OCI-M1 (cell line): Measurements from ENCODE around the gene NMNAT2.
"Not testable (repeated sequence)": the region's sequence is repeated elsewhere in the genome, so short reads cannot be mapped to it uniquely, and the experiment has no call there.

Experiments
- DNase-seq: peaks from one replicate; lab custom pipeline; 2025; lab: John Stamatoyannopoulos, UW

Gene NMNAT2

GRCh38 chr1:183285746-183286145, 132.4 kb downstream of the NMNAT2 start:
- DNase-seq: no peak

- DNase-seq: no peak
Observed at GRCh38 chr1:183285256-183285655, 132.9 kb downstream of the NMNAT2 start.

- DNase-seq: no peak
Observed at GRCh38 chr1:183284086-183284485, 134.1 kb downstream of the NMNAT2 start.

GRCh38 chr1:183283286-183283685, 134.9 kb downstream of the NMNAT2 start:
- no peak for DNase-seq

DNA sequence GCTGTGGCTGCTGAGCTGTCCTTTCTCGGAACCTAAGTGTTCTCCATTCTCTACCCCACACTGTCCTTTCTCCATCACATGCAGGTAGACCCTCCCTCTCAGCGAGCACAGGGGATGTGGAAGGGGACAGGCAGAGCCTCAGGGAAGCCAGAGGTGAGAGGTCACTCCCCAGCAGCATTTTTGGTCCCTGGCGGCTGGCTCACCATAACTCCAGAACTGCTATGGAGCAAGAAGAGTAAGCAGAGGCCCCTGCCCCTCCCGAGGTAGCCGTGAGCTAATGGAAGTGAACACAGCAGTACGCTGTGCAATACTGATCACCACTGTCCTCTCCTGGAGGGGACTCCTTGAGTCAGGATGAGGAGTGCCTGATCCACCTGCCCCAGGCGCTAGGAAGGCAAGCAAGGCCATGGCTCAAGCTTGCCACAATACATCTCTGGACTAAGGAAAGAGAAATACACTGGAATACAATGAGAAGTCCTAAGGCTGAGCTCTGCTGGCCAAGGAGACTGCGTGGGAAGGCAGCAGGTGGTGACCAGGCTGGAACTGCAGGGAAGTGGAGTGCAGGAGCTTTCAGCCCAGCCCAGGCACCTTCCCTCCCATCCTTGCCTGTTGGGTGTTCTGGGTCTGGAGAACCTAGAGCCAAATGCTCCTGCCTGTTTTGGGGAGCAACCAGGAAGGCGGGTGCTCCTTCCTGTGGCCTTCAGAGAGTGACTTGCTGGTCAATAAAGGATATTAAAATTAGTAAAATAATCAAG, 135.9 kb downstream of the NMNAT2 start:
- no peak for DNase-seq

DNA sequence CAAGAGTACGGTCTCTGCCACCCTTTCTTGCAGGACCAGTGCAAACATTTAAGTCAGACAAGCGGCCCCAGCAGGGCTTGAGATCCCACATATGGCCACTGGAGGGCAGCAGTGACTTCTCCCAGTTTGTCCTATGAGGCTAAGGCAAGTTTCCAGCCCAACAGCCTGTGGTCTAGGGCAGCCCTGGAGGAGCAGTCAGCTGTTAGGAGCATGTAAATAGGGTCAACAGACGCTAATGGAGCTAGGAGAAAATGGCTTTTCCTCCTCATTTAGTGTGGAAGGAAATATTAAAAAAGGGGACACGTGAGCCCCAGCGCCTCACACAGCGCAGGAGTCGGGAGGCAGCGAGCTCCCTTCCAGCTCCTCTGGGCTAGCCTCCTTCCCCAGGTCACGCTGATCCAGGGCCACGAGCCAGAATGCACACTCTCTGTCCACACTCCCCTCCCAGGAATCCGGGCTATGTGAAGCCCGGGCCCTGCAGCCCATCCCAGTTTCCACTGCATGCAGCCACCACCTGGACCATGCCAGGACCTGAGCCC, 136.6 kb downstream of the NMNAT2 start:
- peak; percentile 93 for DNase-seq

- peak; percentile 53 for DNase-seq
Observed at GRCh38 chr1:183281039-183281438, 137.1 kb downstream of the NMNAT2 start.

- no peak for DNase-seq
Observed at GRCh38 chr1:183279835-183280234, 138.3 kb downstream of the NMNAT2 start.

GRCh38 chr1:183278739-183279591, 139.2 kb downstream of the NMNAT2 start:
- DNase-seq: no peak

DNA sequence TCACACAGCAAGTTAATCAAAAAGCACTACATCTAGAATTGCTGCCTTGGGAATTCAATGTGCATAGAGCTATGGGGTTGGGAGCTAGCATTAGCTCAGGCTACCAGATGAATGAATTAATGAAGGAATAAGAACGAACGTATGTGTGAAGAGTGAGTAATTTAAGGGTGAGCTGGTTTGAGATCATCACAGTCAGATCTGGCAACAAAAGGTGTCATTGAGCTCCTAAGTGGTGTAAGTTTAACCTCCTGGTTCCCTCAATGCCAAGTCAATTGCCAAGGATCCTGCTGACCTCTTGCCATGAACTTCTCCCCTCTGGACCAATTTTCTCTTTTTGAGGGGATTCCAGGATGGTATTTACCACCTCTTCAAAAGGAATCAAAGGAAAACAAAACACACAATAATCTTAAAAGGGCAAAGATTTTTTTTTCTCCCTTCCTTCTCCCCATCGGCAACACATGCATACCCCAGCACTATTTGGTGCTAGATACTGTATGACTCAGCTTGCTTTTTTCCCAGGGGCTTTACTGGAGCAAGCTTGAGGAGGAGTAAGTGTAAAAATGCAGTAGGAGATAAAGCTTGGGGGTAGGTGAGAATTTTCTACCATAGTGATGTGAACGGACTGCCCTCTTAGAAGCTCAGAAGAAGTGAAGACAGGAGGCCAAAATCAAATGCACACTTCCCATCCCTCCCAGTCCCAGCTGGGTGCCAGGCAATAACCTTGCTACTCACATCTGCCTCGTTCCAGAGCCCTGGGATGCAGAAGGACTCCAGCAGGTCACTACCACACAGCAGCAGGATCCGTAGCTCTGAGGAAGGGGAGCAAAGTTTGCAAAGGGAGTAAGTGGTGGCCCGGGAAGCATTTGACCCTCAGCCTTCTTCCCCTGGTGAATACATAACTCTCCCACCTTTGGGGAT, 140.1 kb downstream of the NMNAT2 start:
- no peak for DNase-seq

- no peak for DNase-seq
Observed at GRCh38 chr1:183276386-183277080, 141.6 kb downstream of the NMNAT2 start.

- no peak for DNase-seq
Observed at GRCh38 chr1:183275322-183275721, 142.9 kb downstream of the NMNAT2 start.

DNA sequence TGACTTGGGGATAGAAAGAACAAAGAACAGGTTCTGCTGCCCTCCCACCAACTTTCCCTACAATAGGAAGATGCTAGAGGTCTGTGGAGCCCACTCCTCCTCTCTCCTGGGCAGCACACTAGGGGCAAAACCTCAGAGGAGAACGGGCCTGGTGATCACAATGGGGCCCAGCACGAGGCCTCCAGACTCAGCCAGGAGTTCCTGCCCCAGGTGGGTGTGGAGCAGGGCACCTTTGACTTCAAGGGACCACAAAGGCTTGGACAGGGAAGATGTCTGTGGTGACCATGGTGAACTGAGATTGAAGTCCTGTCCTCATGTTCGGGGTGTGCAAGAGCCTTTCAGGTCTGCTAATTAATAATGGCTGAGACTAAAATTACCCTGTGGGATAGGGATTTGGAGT, 143.3 kb downstream of the NMNAT2 start:
- DNase-seq: no peak

DNA sequence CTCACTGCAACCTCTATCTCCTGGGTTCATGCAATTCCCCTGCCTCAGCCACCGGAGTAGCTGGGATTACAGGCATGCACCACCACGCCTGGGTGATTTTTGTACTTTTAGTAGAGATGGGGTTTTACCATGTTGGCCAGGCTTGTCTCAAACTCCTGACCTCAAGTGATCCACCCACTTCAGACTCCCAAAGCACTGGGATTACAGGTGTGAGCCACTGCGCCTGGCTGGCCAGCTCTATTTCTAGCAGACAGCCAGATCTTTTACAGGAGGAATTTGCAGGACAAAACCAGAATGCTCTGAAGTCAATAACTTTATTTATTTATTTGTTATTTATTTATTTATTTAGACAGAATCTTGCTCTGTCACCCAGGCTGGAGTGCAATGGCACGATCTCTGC, 144.2 kb downstream of the NMNAT2 start:
- not testable (repeated sequence) for DNase-seq

GRCh38 chr1:183273300-183273699, 144.9 kb downstream of the NMNAT2 start:
- no peak for DNase-seq

GRCh38 chr1:183272390-183272848, 145.8 kb downstream of the NMNAT2 start:
- no peak for DNase-seq

GRCh38 chr1:183270541-183271141, 147.5 kb downstream of the NMNAT2 start:
- DNase-seq: no peak

GRCh38 chr1:183267646-183268431, 150.3 kb downstream of the NMNAT2 start:
- no peak for DNase-seq

DNA sequence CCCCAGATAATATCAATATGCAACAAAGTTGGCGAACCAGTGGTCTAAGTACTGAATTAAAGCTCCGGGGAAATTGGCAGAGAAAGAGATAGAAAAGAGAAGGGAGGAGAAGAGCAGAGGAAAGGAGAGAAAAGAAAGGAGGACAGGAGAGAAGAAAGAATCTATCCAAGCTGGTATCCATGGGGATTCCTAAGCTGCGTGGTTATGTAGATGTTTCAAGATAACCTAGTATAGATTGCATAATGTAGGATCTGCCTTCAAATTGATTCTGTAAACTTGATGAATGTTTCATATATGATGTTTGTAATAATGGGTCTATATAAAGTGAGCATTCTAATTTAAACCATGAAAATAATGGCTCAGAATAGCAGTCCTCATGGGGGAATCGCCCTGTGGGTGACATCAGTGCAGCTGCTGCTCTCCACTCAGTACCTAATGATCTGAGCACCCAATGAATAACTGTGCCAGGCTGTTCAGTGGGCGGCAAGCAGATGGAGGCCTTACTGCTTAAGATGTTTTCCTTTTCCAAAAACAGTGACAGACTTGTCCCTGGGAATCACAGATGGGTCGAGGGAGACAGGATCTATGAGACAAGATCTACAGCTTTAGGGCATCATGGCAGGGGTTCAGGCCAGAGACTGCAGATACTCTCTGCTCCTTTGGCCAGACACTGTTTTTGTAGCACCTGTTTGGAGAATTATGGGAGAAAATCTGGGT, 154.1 kb downstream of the NMNAT2 start:
- DNase-seq: no peak
